HepG2 (cell line): ENCODE measurements around the gene CHCHD6. TPM values are rescaled to one million over a fixed set of nuclear protein-coding genes. Genes with fewer than 3 reads are reported as not detected.

Source experiments
- ATAC-seq: fragments of 200-7000 bp; cut with Tn5 transposase; 3 replicates; pipeline ENCODE4 v1.9.1; 2020; ENCODE audit warnings: mild to moderate bottlenecking, moderate library complexity
- BruUV-seq: library from RNA; stranded (reverse); fragments of 400-500 nt; replicated peaks from 2 replicates; lab custom pipeline; 2021; lab: Mats Ljungman, UMichigan
- CTCF ChIA-PET: fragments of 300-600 bp; formaldehyde crosslinking; extraction: SDS; loops from one replicate; lab custom pipeline; 2021; ENCODE audit warnings: low total read pairs, inconsistent platforms, low intra/inter-chr PET ratio; lab: Yijun Ruan, JAX
- POLR2A ChIA-PET: fragments of 350-600 bp; sonication (Branson Sonifier 250); formaldehyde crosslinking; loops from one replicate; lab custom pipeline; 2020; ENCODE audit warnings: antibody characterized with exemption, inconsistent platforms; lab: Yijun Ruan, JAX
- DNase-seq: peaks from one replicate; pipeline ENCODE4 v3.0.0-alpha.2; 2015; ENCODE audit warnings: low spot score
- FAIRE-seq: peaks from 3 replicates; lab custom pipeline; 2011; peaks lifted over from hg19 to GRCh38; lab: Jason Lieb, UNC
- H2AFZ ChIP-seq: one replicate; pipeline ENCODE4 v1.6.1; 2011; ENCODE audit warnings: low read length, inconsistent platforms
- H3K27ac ChIP-seq: fragments of 300-600 bp; 3 replicates; pipeline ENCODE4 v1.8.0; 2011; ENCODE audit warnings: mixed run types, mild to moderate bottlenecking, mixed read lengths, low read length, inconsistent platforms; ENCODE audit not compliant: insufficient read depth; ENCODE audit errors: extremely low read length
- H3K27me3 ChIP-seq, 2 experiments: fragments of 200-600 bp in 1 of 2; 2 replicates in 1 of 2; 3 replicates in 1 of 2; pipeline versions ENCODE4 v1.6.0 to v1.8.0; 2011; ENCODE audit warnings: low read length in 2 of 2, mild to moderate bottlenecking in 2 of 2, moderate library complexity in 2 of 2, inconsistent platforms in 1 of 2; ENCODE audit not compliant: insufficient read depth in 2 of 2, control insufficient read depth in 1 of 2
- H3K36me3 ChIP-seq, 2 experiments: fragments of 200-600 bp in 1 of 2; replicated peaks in 1 of 2; 2 replicates in 1 of 2; 3 replicates in 1 of 2; pipeline versions ENCODE4 v1.5.1 to v1.8.0; 2011; ENCODE audit warnings: low read length in 2 of 2, inconsistent platforms in 1 of 2; ENCODE audit not compliant: insufficient read depth in 2 of 2, control insufficient read depth in 1 of 2
- H3K4me1 ChIP-seq: 2 replicates; pipeline ENCODE4 v1.5.1; 2012; ENCODE audit warnings: low read length, inconsistent platforms; ENCODE audit not compliant: insufficient read depth
- H3K4me2 ChIP-seq: 2 replicates; pipeline ENCODE4 v1.6.0; 2011; ENCODE audit warnings: low read depth, low read length, inconsistent platforms
- H3K4me3 ChIP-seq, 3 experiments: fragments of 200-600 bp in 1 of 3; sonication (generic), shearing (Covaris generic) in 1 of 3; replicated peaks in 1 of 3; 2 replicates each; pipeline ENCODE4 v1.5.1; 2011 to 2016; ENCODE audit warnings: low read length in 3 of 3, inconsistent platforms in 2 of 3, low read depth in 2 of 3, mild to moderate bottlenecking in 2 of 3, control low read depth in 1 of 3, mixed read lengths in 1 of 3; ENCODE audit not compliant: insufficient read depth in 1 of 3
- H3K79me2 ChIP-seq: one replicate; pipeline ENCODE4 v1.6.1; 2011; ENCODE audit warnings: low read length, inconsistent platforms; ENCODE audit not compliant: insufficient read depth
- H3K9ac ChIP-seq: 2 replicates; pipeline ENCODE4 v1.6.0; 2011; ENCODE audit warnings: mild to moderate bottlenecking, low read depth, low read length, inconsistent platforms; ENCODE audit not compliant: insufficient read depth
- H3K9me3 ChIP-seq: 2 replicates; pipeline ENCODE4 v1.5.1; 2012; ENCODE audit warnings: mild to moderate bottlenecking, low read length
- H4K20me1 ChIP-seq: 2 replicates; pipeline ENCODE4 v1.6.0; 2011; ENCODE audit warnings: inconsistent platforms, mild to moderate bottlenecking, low read length, moderate library complexity; ENCODE audit not compliant: insufficient read depth
- EED ChIP-seq: sonication (generic); formaldehyde crosslinking; IDR thresholded peaks from 2 replicates; pipeline ENCODE4 v1.5.0; 2020; ENCODE audit warnings: mild to moderate bottlenecking, missing genetic modification reagents
- FOXK2 ChIP-seq: fragments of 450-650 bp; IDR thresholded peaks from 2 replicates; pipeline ENCODE4 v1.6.1; 2016
- IRF2 ChIP-seq: IDR thresholded peaks from 2 replicates; pipeline ENCODE4 v1.6.1; 2018; ENCODE audit warnings: missing genetic modification reagents, missing compliant biosample characterization
- MIER3 ChIP-seq: IDR thresholded peaks from 2 replicates; pipeline ENCODE4 v1.6.1; 2016; ENCODE audit warnings: missing compliant biosample characterization, borderline replicate concordance
- SAP130 ChIP-seq: IDR thresholded peaks from 2 replicates; pipeline ENCODE4 v1.6.1; 2016; ENCODE audit warnings: low read depth
- SMARCE1 ChIP-seq: fragments of 450-650 bp; IDR thresholded peaks from 2 replicates; pipeline ENCODE4 v1.6.1; 2017; ENCODE audit warnings: borderline replicate concordance
- SNRNP70 ChIP-seq: fragments of 200-400 bp; formaldehyde crosslinking; IDR thresholded peaks from 2 replicates; pipeline ENCODE4 v1.6.1; 2017; ENCODE audit warnings: mild to moderate bottlenecking, low read depth, low read length, moderate library complexity
- SUZ12 ChIP-seq: fragments of 150-350 bp; IDR thresholded peaks from 2 replicates; pipeline ENCODE4 v1.6.1; 2014; ENCODE audit warnings: low read depth, low read length
- YEATS4 ChIP-seq: sonication (generic); formaldehyde crosslinking; IDR thresholded peaks from 2 replicates; pipeline ENCODE4 v1.4.0; 2020; ENCODE audit warnings: missing genetic modification reagents, borderline replicate concordance
- ZBTB7A ChIP-seq: sonication (generic); formaldehyde crosslinking; IDR thresholded peaks from 2 replicates; pipeline ENCODE4 v1.8.0; 2022; ENCODE audit warnings: mild to moderate bottlenecking, missing genetic modification reagents
- ZFX ChIP-seq: sonication (generic); formaldehyde crosslinking; IDR thresholded peaks from 2 replicates; pipeline ENCODE4 v1.4.0; 2020; ENCODE audit warnings: mild to moderate bottlenecking, low read depth, missing genetic modification reagents, moderate library complexity
- WGBS: methylation state at CpG from one replicate; pipeline ENCODE4 v1.1.6; 2017; ENCODE audit warnings: low lambda C conversion rate; 5-methylcytosine and 5-hydroxymethylcytosine counted together
- in situ Hi-C: cut with HindIII; loops from 2 replicates; pipeline ENCODE4 v1.10.0; 2017; ENCODE audit warnings: low pct_unique_long_range_greater_than_20kb; ENCODE audit not compliant: extremely low pct_ligation_motif_present
- intact Hi-C: fragments of 100-400 bp; cut with micrococcal nuclease; formaldehyde crosslinking; loops from one replicate; pipeline ENCODE4 v1.10.0; 2022; ENCODE audit not compliant: unreplicated experiment
- polyA plus RNA-seq, 8 experiments: library from polyadenylated mRNA; depleted of rRNA in 3 of 8; stranded (reverse) in 7 of 8; unstranded in 1 of 8; fragments of >200 nt; fragmentation: Illumina TruSeq in 4 of 8; extraction: Trizol in 4 of 8; gene quantifications; 2 replicates each; pipeline versions ENCODE4 v1.2.1 to v1.2.3, GENCODE V29; 2011 to 2016; ENCODE audit warnings: low read depth in 4 of 8, missing spikeins in 1 of 8, mixed read lengths in 1 of 8; ENCODE audit not compliant: insufficient read depth in 1 of 8
- total RNA-seq, 5 experiments: library from RNA; depleted of rRNA; stranded (reverse); fragments of >200 nt; fragmentation: Illumina TruSeq; extraction: Trizol; gene quantifications; 2 replicates each; pipeline ENCODE4 v1.2.3, GENCODE V29; 2016; ENCODE audit warnings: low read depth in 1 of 5
- TF ChIP-seq, protein P1 (sequence below): sonication (generic); formaldehyde crosslinking; IDR thresholded peaks from 2 replicates; pipeline ENCODE4 v1.5.0; 2020; ENCODE audit warnings: missing genetic modification reagents, mild to moderate bottlenecking, borderline replicate concordance
- TF ChIP-seq, protein P2 (sequence below): sonication (generic); formaldehyde crosslinking; IDR thresholded peaks from 2 replicates; pipeline ENCODE4 v1.4.0; 2020; ENCODE audit warnings: mild to moderate bottlenecking, missing genetic modification reagents
- TF ChIP-seq, protein P3 (sequence below): sonication (generic); formaldehyde crosslinking; IDR thresholded peaks from 2 replicates; pipeline ENCODE4 v1.4.0; 2020; ENCODE audit warnings: missing genetic modification reagents

Gene CHCHD6
- total and polyA plus RNA-seq, 2 of the 13 experiments (the other 11 are each of a cell fraction or from before 2014, with no cell fraction given), result 20.3 to 20.8 TPM

DNA sequence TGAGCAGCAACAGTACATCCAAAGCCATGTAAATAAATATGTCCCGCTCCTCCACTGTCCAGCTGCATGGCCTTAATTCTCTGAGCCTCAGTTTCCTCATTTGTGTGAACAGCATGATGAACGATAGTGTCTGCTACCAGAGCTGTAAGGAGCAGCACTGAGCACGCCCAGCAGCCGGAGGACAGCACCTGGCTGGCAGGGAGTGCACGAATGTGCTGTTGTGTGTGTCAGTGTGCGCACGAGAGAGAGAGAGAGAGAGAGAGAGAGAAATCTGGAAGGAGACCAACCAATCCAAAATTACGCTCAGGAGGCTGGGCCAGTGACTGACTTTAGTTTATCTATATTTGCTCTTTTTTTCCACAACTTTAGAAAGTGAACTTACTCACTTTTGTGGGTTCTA is 252.3 kb downstream of the CHCHD6 start (continued):
- TF ChIP-seq IRF2 (CRISPR knock-in tag), result no peak
- TF ChIP-seq FOXK2, result no peak
- TF ChIP-seq SMARCE1, result no peak
- no peak for TF ChIP-seq SNRNP70
- TF ChIP-seq MIER3 (CRISPR knock-in tag), result no peak
- TF ChIP-seq, protein P1, sequence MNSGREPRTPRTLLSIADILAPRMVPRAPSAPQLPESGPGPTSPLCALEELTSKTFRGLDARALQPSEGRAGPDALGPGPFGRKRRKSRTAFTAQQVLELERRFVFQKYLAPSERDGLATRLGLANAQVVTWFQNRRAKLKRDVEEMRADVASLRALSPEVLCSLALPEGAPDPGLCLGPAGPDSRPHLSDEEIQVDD (CRISPR knock-in tag), result no peak
- TF ChIP-seq ZFX (CRISPR knock-in tag), result no peak
- TF ChIP-seq, protein P2, sequence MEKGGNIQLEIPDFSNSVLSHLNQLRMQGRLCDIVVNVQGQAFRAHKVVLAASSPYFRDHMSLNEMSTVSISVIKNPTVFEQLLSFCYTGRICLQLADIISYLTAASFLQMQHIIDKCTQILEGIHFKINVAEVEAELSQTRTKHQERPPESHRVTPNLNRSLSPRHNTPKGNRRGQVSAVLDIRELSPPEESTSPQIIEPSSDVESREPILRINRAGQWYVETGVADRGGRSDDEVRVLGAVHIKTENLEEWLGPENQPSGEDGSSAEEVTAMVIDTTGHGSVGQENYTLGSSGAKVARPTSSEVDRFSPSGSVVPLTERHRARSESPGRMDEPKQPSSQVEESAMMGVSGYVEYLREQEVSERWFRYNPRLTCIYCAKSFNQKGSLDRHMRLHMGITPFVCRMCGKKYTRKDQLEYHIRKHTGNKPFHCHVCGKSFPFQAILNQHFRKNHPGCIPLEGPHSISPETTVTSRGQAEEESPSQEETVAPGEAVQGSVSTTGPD (CRISPR knock-in tag), result no peak
- TF ChIP-seq EED (CRISPR knock-in tag), result no peak
- TF ChIP-seq YEATS4 (CRISPR knock-in tag), result no peak
- TF ChIP-seq ZBTB7A (CRISPR knock-in tag), result no peak
- no peak for TF ChIP-seq SUZ12
- TF ChIP-seq SAP130, result no peak

DNA sequence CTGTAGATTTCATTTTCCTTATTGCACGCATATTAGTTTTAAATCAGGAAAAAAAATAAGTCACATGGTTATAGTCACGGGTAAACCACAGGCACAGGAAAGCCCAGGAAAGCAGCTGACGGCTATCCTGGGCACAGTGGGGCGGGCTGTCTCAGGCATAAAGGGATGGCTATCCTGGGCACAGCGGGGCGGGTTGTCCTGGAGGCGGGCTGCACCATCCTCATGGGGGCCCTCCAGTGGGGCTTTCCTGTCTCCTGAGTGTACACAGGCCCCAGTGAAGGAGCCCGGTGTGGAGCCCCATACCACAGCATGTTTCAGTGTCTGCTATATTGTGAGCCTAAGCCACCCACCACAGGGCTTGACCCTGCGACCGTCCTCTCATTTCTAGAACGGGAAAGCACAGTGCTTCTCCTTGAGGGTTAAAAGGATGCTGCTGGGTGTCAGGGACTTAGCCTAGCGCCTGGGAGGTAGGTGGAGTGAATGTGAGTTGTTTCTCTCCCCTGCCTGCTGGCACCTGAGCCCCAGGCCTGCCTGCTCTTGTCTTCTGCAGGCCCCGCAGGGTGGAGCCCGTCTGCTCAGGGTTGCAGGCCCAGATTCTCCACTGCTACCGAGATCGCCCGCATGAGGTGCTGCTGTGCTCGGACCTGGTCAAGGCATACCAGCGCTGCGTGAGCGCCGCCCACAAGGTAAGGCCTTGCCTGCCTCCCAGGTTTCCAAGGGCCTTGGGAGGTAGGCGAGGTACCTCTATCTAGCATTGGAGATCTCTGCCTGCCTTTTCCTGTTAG is 253.0 kb downstream of the CHCHD6 start:
- POLR2A ChIA-PET, result no interaction called here
- intact Hi-C loops, result no loop called here

More for the DNA sequence above, 253.0 kb downstream of the CHCHD6 start:
- Histone ChIP-seq H2AFZ (no peak overlapping the region), H3K4me2 (no peak overlapping the region), H3K36me3 (0 out of 5 replicates have a peak, but pooled peaks cover 0 to 2% of the 10 kb centered on the region in 2 experiments), H3K9me3 (no peaks in the 10 kb centered on the region), H3K4me1 (peaks cover 16% of the 10 kb centered on the region), H3K9ac (no peak overlapping the region)
- FAIRE-seq (no peak), DNase-seq (no peak)
- WGBS, result 78% methylated on average over 4 of the region's 23 CpGs
- TF ChIP-seq, protein P3, sequence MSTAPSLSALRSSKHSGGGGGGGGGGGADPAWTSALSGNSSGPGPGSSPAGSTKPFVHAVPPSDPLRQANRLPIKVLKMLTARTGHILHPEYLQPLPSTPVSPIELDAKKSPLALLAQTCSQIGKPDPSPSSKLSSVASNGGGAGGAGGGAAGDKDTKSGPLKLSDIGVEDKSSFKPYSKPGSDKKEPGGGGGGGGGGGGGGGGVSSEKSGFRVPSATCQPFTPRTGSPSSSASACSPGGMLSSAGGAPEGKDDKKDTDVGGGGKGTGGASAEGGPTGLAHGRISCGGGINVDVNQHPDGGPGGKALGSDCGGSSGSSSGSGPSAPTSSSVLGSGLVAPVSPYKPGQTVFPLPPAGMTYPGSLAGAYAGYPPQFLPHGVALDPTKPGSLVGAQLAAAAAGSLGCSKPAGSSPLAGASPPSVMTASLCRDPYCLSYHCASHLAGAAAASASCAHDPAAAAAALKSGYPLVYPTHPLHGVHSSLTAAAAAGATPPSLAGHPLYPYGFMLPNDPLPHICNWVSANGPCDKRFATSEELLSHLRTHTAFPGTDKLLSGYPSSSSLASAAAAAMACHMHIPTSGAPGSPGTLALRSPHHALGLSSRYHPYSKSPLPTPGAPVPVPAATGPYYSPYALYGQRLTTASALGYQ (CRISPR knock-in tag), result no peak
- TF ChIP-seq, all 625 proteins: peak for 0
- Histone ChIP-seq H3K27me3 (no peaks in the 10 kb centered on the region), H4K20me1 (no peaks in the 10 kb centered on the region), H3K4me3 (no peak overlapping the region), H3K79me2 (no peaks in the 10 kb centered on the region), H3K27ac (no peak overlapping the region)
- BruUV-seq, result no TSS peak
- in situ Hi-C loops, result no loop called here
- ATAC-seq, result no peak
- CTCF ChIA-PET, result no interaction called here
